ENCODE measurements around the gene MATN3. TPM values are rescaled to one million over a fixed set of nuclear protein-coding genes. Genes with fewer than 3 reads are reported as not detected.

MATN3 gene
- total and polyA plus RNA-seq, 8 donors: 0.53 to 7.0 (median 0.87) TPM; not detected in 3

DNA sequence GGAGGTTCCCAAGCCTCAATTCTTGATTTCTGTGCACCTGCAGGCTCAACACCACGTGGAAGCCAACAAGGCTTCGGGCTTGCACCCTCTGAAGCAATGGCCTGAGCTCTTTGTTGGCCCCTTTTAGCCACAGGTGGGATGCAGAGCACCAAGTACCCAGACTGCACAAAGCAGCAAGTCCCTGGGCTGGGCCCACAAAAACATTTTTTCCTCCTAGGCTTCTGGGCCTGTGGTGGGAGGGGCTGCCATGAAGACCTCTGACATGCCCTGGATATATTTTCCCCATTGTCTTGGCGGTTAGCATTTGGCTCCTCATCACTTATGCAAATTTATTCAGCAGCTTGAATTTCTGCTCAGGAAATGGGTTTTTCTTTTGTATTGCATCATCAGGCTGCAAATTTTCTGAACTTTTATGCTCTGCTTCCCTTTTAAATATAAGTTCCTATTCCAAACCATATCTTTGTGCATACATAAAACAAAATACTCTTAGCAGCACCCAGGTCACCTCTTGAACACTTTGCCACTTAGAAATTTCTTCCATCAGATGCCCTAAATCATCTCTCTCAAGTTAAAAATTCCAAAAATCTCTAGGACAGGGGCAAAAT, 9.0 kb upstream of the MATN3 start:
- H3K4me1 ChIP-seq: no peaks in the 10 kb centered on the region
- TF ChIP-seq, protein P1, sequence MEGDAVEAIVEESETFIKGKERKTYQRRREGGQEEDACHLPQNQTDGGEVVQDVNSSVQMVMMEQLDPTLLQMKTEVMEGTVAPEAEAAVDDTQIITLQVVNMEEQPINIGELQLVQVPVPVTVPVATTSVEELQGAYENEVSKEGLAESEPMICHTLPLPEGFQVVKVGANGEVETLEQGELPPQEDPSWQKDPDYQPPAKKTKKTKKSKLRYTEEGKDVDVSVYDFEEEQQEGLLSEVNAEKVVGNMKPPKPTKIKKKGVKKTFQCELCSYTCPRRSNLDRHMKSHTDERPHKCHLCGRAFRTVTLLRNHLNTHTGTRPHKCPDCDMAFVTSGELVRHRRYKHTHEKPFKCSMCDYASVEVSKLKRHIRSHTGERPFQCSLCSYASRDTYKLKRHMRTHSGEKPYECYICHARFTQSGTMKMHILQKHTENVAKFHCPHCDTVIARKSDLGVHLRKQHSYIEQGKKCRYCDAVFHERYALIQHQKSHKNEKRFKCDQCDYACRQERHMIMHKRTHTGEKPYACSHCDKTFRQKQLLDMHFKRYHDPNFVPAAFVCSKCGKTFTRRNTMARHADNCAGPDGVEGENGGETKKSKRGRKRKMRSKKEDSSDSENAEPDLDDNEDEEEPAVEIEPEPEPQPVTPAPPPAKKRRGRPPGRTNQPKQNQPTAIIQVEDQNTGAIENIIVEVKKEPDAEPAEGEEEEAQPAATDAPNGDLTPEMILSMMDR (IDR thresholded peaks at IDR 0.05): no peak
- no peak for TF ChIP-seq POLR2AphosphoS5 (IDR thresholded peaks at IDR 0.05)
- no peak for TF ChIP-seq EP300 (IDR thresholded peaks at IDR 0.05)
- TF ChIP-seq POLR2A (IDR thresholded peaks at IDR 0.05): no peak
- H3K27ac ChIP-seq: no peak overlapping the region
- peaks cover 0 to 18% (median 5%) of the 10 kb centered on the region in 4 donors for H3K9me3 ChIP-seq
- WGBS, 5 donors: 76 to 98% (median 90%) methylated on average over 3 of the region's 3 CpGs
- H3K36me3 ChIP-seq: no peaks in the 10 kb centered on the region
- H3K27me3 ChIP-seq: no peaks in the 10 kb centered on the region
- intact Hi-C loops (cut with DNase I; ENCODE audit: low total_unique reads): no loop called here
- DNase-seq: no peak
- no peak overlapping the region for H3K4me3 ChIP-seq

DNA sequence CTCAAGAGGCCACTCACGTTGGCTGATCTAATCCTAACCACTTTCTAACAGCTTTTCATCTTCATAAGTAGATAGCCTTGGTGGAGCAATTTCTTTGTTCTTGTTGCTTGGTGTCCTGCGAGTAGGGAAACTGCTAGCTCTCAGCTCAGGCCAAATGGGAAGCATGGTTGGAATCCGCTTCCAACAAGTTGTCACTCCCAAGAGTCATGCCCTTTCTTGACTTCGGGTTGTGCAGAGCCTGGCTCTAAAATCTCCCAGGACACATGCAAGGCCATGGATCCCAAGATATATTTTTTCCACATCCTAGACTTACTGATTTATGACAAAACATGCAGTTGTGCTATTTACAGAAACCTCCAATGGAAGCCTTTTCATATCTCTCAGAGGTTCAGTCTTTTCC, 7.3 kb upstream of the MATN3 start:
- TF ChIP-seq EP300 (IDR thresholded peaks at IDR 0.05): no peak
- TF ChIP-seq, protein P1 (IDR thresholded peaks at IDR 0.05): no peak
- no peak for TF ChIP-seq POLR2A (IDR thresholded peaks at IDR 0.05)
- TF ChIP-seq POLR2AphosphoS5 (IDR thresholded peaks at IDR 0.05): no peak
- intact Hi-C loops (cut with DNase I; ENCODE audit: low total_unique reads): no loop called here
- Histone ChIP-seq H3K27me3 (no peaks in the 10 kb centered on the region), H3K27ac (no peak overlapping the region), H3K36me3 (no peaks in the 10 kb centered on the region), H3K9me3 (peaks cover 0 to 18% (median 5%) of the 10 kb centered on the region in 4 donors), H3K4me1 (no peaks in the 10 kb centered on the region), H3K4me3 (no peak overlapping the region)
- no peak for DNase-seq
- WGBS, 5 donors: 86 to 93% (median 89%) methylated on average over 4 of the region's 4 CpGs

DNA sequence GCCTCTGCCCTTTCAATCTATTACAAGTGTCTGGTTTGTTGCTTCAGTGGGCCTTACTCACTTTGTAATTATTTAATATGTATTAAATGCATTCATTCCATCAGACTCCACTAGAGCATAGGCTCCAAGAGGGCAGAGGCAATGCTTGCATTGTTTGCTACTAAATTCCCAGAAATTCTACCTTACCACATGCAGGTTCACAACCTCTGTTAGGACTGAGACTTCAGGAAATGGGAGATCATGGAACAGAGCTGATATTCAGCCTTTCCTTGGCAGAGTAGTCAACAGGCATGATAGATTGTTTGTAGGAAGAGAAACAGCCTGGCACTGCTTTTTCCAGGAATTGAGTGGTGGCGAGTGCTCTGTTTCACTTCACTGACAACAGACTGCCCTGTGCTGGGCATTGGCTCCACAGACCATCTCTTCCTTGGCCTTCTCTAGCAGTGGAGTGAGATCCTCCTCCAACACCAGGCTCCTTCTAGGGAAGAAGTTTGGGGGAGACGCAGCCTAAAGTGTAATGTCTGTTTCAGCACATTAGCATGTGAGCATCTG, 6.2 kb upstream of the MATN3 start:
- H3K4me3 ChIP-seq: no peak overlapping the region
- no peak overlapping the region for H3K27ac ChIP-seq
- H3K4me1 ChIP-seq: no peaks in the 10 kb centered on the region
- 85 to 98% (median 91%) methylated on average over 2 of the region's 2 CpGs for WGBS, 5 donors
- TF ChIP-seq POLR2A (IDR thresholded peaks at IDR 0.05): no peak
- TF ChIP-seq, protein P1 (IDR thresholded peaks at IDR 0.05): no peak
- no peak for TF ChIP-seq EP300 (IDR thresholded peaks at IDR 0.05)
- no peaks in the 10 kb centered on the region for H3K36me3 ChIP-seq
- no peaks in the 10 kb centered on the region for H3K27me3 ChIP-seq
- intact Hi-C loops (cut with DNase I; ENCODE audit: low total_unique reads): no loop called here
- no peak for DNase-seq
- H3K9me3 ChIP-seq: peaks cover 0 to 18% (median 5%) of the 10 kb centered on the region in 4 donors

DNA sequence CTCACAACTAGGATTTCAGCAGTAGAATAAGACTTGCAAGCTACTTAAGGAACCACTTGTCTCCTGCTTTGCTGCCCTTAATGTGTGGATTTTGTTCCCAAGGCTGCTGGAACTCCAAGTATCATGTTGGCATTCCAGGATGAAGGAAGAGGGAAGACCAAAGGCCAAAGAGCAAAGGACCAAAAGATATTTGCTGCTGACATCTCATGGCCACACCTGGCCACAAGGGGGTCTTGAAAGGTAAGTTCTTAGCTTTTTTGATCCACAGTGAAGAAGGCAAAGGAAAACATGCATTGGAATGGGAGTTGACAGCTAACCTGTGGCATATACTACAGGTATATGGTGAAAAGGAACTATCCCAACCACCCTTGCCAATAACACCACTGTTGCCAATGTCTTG, 3.9 kb upstream of the MATN3 start:
- intact Hi-C loops (cut with DNase I; ENCODE audit: low total_unique reads): no loop called here
- Histone ChIP-seq H3K27me3 (peaks cover 0 to 16% (median 8%) of the 10 kb centered on the region in 3 donors), H3K9me3 (peaks cover 0 to 8% (median 1%) of the 10 kb centered on the region in 4 donors), H3K4me1 (peaks cover 0 to 19% (median 17%) of the 10 kb centered on the region in 4 donors), H3K4me3 (no peak overlapping the region), H3K27ac (no peak overlapping the region), H3K36me3 (no peaks in the 10 kb centered on the region)
- no peak for DNase-seq
- TF ChIP-seq POLR2A (IDR thresholded peaks at IDR 0.05) (no peak), POLR2AphosphoS5 (IDR thresholded peaks at IDR 0.05) (no peak), EP300 (IDR thresholded peaks at IDR 0.05) (no peak)
- TF ChIP-seq, protein P1 (IDR thresholded peaks at IDR 0.05): no peak
